Measurements from ENCODE around the gene ZNF770.

Gene ZNF770

GRCh38 chr15:34987609-34988026 lies 469 bp downstream of the ZNF770 start:
- Histone ChIP-seq H3K4me3 (ENCODE audit: low read depth, low read length) (peak overlapping the region; percentile 95), H3K27me3 (replicated peaks) (no peaks in the 10 kb centered on the region), H3K36me3 (replicated peaks) (peaks cover 7% of the 10 kb centered on the region), H3K27ac (peak overlapping the region; percentile 94)
- DNase-seq: no peak
- no peak for TF ChIP-seq CTCF (IDR thresholded peaks at IDR 0.05; ENCODE audit: low read depth, low read length, missing control alignments)
- in situ Hi-C loops (cut with HindIII; ENCODE audit: low pct_ligation_motif_present, low sequenced_read_pairs): no loop called here

- in situ Hi-C loops (cut with HindIII; ENCODE audit: low pct_ligation_motif_present, low sequenced_read_pairs): no loop called here
- H3K4me3 ChIP-seq (ENCODE audit: low read depth, low read length): peak overlapping the region; percentile 95
- TF ChIP-seq CTCF (IDR thresholded peaks at IDR 0.05; ENCODE audit: low read depth, low read length, missing control alignments): no peak
Measured at GRCh38 chr15:34986771-34987480, 1.2 kb downstream of the ZNF770 start.

GRCh38 chr15:34986326-34986725 lies 1.8 kb downstream of the ZNF770 start:
- DNase-seq: no peak
- TF ChIP-seq CTCF (IDR thresholded peaks at IDR 0.05; ENCODE audit: low read depth, low read length, missing control alignments): no peak
- in situ Hi-C loops (cut with HindIII; ENCODE audit: low pct_ligation_motif_present, low sequenced_read_pairs): no loop called here

More at GRCh38 chr15:34986771-34987480, 1.2 kb downstream of the ZNF770 start:
- H3K27me3 ChIP-seq (replicated peaks): no peaks in the 10 kb centered on the region
- peak overlapping the region; percentile 94 for H3K27ac ChIP-seq
- H3K36me3 ChIP-seq (replicated peaks): peaks cover 11% of the 10 kb centered on the region
- DNase-seq: no peak

GRCh38 chr15:34984889-34985630 lies 3.0 kb downstream of the ZNF770 start:
- Histone ChIP-seq H3K4me3 (ENCODE audit: low read depth, low read length) (no peak overlapping the region), H3K27ac (no peak overlapping the region), H3K27me3 (replicated peaks) (no peaks in the 10 kb centered on the region), H3K36me3 (replicated peaks) (peaks cover 17% of the 10 kb centered on the region)
- in situ Hi-C loops (cut with HindIII; ENCODE audit: low pct_ligation_motif_present, low sequenced_read_pairs): no loop called here
- DNase-seq: no peak
- TF ChIP-seq CTCF (IDR thresholded peaks at IDR 0.05; ENCODE audit: low read depth, low read length, missing control alignments): no peak

More at GRCh38 chr15:34986326-34986725, 1.8 kb downstream of the ZNF770 start:
- peak overlapping the region; percentile 95 for H3K4me3 ChIP-seq (ENCODE audit: low read depth, low read length)
- H3K27ac ChIP-seq: no peak overlapping the region
- H3K27me3 ChIP-seq (replicated peaks): no peaks in the 10 kb centered on the region
- peaks cover 17% of the 10 kb centered on the region for H3K36me3 ChIP-seq (replicated peaks)

- DNase-seq: no peak
- H3K27ac ChIP-seq: no peak overlapping the region
- H3K27me3 ChIP-seq (replicated peaks): no peaks in the 10 kb centered on the region
- no peak for TF ChIP-seq CTCF (IDR thresholded peaks at IDR 0.05; ENCODE audit: low read depth, low read length, missing control alignments)
- in situ Hi-C loops (cut with HindIII; ENCODE audit: low pct_ligation_motif_present, low sequenced_read_pairs): no loop called here
- H3K4me3 ChIP-seq (ENCODE audit: low read depth, low read length): no peak overlapping the region
- H3K36me3 ChIP-seq (replicated peaks): peaks cover 4% of the 10 kb centered on the region
Measured at GRCh38 chr15:34976743-34977142, 11.3 kb downstream of the ZNF770 start.
